Measurements from ENCODE around the gene TRAF3IP1.

The TRAF3IP1 gene

DNA sequence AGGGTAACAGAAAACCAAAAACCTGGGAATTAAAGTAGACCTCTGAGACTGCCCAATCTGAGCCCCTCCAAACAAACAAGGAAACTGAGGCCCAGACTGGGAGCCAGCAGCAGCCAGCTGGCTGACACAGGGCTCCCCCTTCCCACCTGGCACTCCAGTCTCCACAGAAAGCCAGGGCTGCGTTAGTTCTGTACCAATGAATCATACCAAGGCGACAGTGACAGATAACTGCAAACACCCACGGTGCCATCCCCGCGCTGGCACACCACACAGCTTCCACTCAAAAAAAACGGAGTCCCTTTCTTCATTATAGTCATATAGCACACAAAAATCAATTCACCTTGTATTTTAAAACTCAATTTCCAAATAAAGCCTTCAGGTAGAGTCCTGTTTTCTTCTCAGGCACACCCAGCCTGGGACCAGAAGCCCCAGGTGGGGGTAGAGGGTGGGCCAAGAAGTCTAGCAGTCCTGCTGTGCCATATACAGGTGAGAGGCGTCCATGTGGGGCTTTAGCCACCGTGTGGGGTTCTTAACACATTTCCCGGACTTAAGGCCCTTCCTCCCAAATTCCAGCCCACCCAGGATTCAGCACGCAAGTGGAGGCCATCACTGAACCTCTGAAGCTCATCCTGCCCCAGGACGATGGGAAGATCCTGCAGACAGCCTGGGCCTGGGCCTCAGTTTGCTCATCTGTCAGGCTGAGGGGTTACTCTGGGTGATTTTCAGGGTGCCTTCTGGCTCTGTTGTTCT lies 33.2 kb upstream of the TRAF3IP1 start:
- H3K4me3 ChIP-seq: peak overlapping the region; percentile 51 to 96 (median 72)
- H3K27ac ChIP-seq: peak overlapping the region; percentile 55 to 100 (median 95)

DNA sequence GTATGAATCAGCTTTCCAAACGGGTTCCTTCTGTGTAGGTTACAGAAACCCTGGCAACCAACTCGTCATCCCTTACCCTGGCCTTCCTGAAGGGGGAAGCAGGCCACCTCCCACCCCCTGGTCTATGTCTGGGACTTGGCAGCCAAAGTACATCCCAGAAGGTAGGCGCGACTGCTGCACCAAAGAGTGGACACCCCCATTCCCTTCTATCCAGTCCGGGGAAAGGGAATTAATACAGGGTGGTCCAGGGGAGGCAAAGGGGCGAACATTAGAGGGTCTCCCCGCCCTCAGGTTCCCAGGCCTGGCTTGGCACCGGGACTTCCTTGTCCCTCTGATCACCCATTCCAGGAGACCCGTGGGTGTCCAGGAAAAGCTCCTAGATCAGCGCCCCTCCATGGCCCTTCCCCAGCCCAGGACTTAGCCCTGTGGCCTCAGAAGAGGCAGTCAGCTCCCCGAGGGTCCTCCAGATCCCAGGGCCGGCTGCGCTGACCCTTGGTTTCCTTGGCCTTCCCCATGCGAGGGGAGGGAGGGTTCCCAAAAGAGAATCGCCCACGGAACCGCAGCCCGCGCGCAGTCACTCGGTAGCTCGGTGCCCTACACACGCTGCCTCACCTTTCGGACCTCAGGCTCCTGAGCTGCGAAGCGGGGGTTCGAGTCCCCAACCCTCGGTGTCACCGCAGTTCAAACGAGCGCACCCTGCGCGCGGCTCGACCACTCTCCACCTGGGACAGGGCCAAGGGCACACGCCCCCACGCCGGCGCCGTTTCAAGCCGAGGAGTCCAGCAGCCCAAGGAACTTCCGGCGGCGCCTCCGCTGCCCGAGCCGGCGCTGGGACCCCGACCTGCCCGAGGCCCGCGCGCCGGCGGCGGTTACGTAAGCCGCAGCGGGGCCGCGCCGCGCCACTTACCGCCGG lies 32.3 kb upstream of the TRAF3IP1 start, which contains the start of gene PER2:
Gene PER2, minus strand, starts transcription at position 874 of the 913 bp plus-strand sequence. CDS start 10,674 bp downstream, outside the sequence.
- H3K27ac ChIP-seq: peak within 1 kb of the TSS; percentile 77 to 100 (median 95)
- peak within 1 kb of the TSS; percentile 51 to 96 (median 72) for H3K4me3 ChIP-seq

DNA sequence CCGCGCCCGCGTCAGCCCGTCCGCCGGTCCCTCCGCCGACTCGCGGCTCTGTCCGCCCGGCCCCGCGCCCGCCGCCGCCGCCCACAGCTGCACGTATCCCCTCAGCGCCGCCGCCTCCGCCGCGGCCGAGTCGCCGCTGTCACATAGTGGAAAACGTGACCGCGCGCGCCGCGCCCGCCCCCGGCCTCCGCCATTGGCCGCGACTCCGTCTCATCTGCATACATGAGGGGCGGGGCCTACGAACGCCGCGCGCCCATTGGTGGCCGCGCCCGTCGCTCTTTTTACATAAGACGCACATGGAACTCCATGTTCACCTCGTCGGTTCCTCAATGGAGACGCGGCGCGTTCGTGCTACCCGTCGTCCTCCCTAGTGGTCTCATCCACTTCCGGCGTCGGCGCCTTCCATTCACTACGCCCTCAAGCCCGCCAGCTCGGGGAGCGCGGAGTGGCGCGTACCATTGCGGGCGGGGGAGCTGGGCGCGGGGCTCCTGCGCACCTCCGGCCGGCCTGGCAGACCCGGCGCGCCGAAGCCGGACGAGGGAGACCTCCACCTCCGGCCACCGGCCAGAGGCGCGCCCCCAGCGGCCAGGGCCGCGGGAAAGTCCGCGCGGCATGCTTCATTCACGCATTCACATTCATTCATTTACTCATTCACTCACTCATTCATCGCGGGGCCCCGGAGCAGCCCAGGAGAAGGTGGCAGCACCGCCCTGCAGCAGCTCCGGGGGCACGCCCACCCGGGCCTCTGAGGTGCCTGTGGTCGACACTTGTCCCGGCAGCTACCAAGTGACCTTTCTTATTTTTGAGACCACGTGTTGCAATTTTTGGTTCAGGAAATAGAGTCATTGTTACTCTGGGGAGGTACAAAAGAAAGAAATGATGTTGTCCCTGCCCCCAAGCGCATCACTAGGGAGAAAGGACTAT lies 31.4 kb upstream of the TRAF3IP1 start:
- H3K4me3 ChIP-seq: peak overlapping the region; percentile 51 to 96 (median 72)
- H3K27ac ChIP-seq: peak overlapping the region; percentile 77 to 100 (median 95)

DNA sequence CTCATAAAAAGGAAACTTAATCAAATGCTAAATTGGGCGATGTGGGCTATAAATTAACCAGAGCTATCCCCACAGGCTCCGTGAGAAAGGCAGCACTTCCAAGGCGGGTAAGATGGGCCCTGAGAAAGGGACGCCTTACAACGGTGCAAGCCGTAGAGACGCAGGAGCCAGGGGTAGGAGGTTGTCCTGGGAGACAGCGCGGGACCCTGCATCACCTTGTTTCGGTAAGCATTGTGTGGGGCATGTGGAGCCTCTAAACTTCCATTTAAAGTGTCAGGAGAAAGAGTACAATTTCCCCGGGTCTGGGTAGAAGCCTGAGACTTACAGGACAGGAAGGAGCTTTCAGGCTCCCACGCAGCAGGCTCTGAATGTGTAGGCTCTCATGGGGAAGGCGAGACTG lies 30.7 kb upstream of the TRAF3IP1 start:
- peak overlapping the region; percentile 51 to 96 (median 72) for H3K4me3 ChIP-seq
- peak overlapping the region in 20 of 21 experiments; percentile 28 to 100 (median 95) for H3K27ac ChIP-seq

DNA sequence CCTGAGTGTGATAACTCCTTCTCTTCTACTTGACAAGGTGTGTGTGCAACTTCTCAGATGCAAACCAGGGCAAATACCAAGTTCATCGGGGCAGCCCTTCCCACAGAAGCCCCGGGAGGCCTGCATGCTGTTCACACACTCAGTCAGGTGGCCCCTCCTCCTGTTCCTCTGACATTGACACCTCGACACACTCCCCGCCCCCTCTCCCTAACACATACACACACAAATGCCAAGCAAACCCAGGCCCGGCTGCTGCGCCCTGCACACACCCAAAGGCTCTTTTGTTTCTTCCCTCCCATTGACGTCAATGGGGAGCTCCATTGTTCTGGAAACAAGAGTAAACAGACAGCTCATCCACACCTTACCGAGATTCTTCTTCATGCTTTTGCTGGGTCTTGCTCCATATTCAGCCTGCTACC lies 30.2 kb upstream of the TRAF3IP1 start:
- H3K27ac ChIP-seq: peak overlapping the region in 19 of 21 experiments; percentile 77 to 100 (median 95)
- no peak overlapping the region for H3K4me3 ChIP-seq

DNA sequence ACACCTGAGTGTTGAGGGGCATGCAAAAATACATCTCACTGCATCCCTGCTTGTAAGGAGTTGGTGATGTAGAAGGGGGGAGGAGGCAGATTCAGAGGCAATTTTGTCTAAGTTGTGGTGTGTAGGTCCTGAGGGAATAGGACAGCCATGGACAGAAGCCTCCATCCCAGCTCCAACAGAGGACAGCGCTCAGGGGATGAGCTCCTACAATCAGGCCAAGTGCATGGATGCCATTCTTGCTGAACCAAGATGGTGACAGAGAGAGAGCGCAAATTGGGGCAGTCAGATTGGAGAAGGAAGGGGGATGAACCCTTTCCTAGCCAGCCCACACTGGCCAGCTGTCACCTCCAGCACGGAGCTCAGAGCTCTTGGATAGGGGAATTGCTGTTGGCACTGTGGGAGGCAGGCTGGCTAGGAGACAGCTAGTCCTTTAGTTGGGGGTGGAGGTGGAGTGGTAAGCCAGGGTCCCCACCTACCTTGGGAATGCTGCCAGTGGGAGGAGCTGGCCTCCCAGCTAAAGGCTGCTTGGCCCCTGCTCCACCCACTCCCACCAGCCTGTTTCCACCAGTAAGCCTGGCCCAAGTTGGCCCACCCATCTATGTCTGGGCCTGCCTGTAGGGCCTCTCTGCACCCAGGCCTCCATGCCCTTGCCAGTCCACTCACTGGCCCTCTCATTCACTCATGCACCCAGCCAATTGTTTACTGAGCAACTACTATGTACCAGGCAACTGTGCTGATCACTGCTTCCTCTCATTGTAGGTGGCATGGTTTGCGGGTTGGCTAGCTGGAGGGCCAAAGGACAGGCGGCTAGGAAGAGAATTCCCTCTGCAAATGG lies 29.4 kb upstream of the TRAF3IP1 start:
- peak overlapping the region in 18 of 21 experiments; percentile 5 to 100 (median 76) for H3K27ac ChIP-seq
- H3K4me3 ChIP-seq: no peak overlapping the region

DNA sequence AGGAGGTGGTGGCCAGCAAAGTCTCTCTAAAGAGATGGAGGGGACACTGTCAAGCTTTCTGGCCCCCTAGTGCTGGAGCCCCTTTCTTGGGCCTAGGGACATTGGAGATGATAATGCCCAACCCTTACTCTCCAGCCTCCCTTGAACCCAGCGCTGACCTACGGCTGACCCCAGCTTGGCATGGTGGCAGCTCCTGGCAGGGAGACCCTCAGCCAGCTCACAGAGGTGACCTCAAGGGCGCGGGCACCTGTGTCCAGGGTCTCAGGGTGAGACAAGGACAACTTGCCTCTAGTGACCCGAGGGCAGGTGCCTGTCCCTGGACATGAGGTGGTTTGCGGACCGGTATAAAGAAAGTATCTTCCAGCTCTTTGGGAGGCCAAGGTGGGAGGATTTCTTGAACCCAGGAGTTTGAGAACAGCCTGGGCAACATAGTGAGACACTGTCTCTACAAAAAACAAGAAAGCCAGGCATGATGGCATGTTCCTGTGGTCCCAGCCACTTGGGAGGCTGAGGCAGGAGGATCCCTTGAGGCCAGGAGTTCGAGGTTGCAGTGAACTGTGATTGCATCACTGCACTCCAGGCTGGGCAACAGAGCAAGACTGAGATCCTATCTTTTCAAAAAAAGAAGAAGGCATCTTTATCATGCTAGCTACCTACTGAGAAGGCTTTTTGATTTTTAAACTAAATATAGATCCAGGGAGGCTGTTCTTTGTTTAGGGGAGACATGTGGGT lies 28.6 kb upstream of the TRAF3IP1 start:
- peak overlapping the region in 9 of 21 experiments; percentile 5 to 100 (median 78) for H3K27ac ChIP-seq
- no peak overlapping the region for H3K4me3 ChIP-seq

DNA sequence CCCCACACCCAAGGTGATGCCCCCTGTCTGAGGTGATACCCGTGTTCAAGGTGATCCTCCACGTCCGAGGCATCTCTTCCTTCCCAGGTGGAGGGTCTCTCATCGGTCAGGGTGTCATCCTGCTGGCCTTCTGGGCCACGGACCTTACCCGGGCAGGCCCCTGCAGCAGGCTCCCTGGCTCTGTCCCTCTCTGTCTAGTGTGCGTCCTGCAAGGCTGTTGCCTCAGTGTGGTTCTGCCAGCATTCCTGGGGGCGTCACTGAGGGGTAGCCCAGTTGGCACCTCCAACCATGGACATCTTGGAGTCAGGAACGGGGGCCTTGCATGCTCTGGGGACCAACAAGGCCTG lies 26.3 kb upstream of the TRAF3IP1 start:
- Histone ChIP-seq H3K4me3 (no peak overlapping the region), H3K27ac (no peak overlapping the region)

DNA sequence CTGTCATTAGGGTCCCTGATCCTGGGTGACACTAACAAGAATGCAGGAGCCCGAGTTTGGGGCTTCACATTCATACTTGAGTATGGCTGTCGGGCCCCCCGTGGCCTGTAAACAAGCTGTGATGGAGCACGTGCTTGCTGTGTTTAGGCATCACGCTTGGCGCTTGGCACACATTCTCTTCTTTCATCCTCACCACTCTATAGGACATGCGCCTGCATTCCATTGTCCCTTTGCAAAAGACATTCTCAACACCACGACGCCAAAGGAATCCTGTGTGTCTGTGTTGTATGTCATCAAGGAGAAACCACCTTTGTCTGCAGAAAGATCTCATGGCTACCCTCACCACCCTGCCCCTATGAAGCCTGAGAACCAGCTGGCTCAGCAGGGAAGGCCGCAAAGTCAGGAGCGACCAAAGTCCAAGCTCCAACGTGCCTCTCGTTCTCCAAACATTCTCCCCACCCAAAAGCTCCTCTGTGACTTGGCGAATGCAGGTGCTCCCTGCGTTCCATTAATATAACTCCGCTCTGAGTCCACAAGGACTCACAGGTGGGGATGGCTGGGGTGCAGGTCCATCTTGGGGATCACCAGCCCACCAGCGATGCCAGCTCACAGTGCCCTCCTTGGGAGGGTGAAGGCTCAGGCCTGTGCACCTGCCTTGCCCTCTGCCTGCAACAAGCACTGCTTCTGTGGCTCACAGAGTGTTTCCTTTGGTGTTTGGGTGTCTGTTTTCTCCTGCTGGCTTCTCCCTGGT lies 25.8 kb upstream of the TRAF3IP1 start:
- no peak overlapping the region for H3K27ac ChIP-seq
- no peak overlapping the region for H3K4me3 ChIP-seq

DNA sequence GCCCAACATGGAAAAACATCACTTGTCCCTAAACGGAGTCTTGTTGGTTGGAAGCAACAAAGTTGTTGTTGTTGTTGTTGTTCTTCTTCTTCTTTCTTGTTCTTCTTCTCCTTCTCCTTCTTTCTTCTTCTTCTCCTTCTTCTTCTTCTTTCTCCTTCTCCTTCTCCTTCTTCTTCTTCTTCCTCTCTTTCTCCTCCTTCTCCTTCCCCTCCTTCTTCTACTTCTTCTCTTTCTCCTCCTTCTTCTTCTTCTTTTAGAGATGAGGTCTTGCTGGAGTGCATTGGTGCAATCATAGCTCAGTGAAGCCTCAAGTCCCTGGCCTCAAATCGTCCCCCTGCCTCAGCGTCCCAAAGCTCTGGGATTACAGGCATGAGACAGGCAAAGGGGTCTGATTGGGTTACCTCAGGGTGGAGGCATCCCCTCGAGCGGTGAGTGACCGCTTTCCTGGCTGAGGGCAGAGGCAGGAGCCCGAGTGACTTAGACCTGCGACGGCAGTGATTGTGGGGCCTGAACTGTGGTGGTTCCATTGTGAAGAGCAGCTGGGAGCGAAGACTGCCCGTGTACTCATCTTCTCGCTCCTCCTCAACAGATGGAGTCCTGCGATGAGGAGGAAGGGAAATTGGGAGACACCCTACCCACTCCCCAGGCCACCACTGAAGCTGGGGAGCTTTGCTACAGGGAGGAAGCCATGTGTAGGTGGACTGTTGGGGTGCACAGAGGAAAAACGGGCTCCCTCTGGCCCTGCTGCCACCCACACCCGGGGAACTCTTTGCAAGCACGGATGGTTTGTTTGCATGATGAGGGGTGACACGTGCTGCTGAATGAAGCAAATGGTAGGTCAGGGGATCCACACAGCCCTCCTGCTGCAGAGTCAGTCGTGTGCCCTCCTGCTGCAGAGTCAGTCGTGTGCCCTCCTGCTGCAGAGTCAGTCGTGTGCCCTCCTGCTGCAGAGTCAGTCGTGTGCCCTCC lies 24.9 kb upstream of the TRAF3IP1 start:
- Histone ChIP-seq H3K27ac (no peak overlapping the region), H3K4me3 (no peak overlapping the region)

DNA sequence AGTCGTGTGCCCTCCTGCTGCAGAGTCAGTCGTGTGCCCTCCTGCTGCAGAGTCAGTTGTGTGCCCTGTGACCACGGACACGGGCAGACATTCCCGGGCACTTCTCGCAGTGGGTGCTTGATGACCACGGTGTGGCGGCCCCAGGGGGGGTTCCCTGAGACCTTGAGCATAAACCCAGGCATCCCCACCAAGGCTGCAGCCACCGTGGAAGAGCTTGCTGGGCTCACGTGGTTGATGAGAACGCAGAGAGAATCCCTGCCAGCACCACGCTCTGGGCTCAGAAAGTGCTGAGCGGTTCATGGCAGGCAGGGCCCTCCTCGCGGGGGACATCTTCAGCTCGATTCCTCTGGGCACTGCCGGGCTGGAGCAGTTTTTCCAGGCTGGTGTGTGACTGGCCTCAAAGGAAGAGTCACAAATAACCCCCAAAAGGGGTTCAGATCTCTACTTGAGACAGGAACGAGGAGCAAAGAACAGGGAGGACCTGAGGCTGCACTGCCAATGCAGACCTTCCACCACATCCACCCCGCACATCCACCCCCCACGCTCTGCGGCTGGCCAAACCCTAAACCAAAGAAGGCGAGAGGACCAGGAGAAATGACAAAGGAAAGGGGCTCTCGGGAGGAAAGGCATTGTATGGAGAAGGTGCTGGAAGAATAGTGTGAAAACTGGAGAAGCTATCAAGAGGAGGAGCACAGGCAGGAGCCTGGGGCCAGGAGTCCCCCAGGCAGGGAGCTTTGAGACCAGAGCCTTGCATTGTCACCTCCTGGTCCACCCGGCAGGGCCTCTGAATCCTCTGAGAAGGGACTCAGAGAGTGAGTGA lies 23.5 kb upstream of the TRAF3IP1 start:
- no peak overlapping the region for H3K27ac ChIP-seq
- no peak overlapping the region for H3K4me3 ChIP-seq

DNA sequence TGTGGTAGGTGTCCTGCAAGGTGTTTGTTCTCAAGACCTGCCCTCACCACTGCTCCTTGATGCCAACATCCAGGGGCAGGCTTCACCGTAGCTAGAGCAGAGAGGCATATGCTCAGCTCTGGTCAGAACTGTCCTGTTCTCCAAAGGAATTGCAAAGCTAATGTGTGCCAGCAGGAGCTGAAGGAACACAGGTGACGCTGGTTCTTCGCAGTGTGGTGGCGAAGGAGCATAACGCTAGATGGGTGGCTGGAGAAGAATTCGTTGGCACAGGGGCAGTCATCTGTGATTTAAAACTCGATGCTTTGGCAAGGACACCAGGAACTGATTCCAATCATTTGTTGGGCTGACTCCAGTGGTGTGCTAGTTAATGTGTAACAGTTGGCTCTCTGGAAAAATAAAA lies 20.5 kb upstream of the TRAF3IP1 start:
- Histone ChIP-seq H3K4me3 (no peak overlapping the region), H3K27ac (no peak overlapping the region)

DNA sequence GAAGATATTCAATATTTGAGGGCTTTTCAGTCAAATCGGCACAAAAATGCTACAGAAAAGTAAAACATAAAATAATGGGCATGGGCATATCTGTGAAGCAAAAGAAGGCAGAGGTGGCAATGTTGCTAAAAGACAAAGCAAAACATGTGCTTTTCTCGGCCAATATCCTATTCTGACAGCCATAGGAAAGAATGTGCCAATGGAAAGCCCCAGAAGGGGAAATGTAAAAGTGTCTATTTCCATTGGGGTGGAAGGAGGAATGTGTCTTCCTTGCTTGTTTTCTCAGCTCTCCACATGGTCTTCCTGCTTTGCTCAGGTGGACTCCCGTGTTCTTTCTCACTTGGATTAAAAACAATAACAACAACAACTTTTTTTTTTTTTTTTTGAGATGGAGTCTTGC lies 18.2 kb upstream of the TRAF3IP1 start:
- no peak overlapping the region for H3K27ac ChIP-seq
- no peak overlapping the region for H3K4me3 ChIP-seq

DNA sequence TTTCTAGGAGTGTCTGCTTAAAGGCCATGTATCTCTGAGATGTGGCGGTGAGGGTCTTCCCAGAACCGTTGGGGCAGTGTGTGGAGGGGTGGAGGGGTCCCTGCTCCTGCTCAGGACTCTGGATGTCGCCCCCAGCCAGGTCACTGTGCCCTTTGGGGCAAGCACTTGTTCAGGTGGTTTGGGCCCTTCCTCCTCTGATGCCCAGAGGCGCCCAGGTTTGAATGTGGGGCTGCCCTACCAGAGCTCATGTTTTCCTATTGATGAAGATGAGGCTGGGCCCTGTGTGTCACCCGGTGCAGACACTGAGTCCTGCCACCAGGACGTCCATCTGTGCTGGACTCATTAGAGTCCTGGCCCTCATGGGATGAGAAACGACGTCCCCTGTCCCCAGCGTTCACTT lies 17.6 kb upstream of the TRAF3IP1 start:
- Histone ChIP-seq H3K4me3 (no peak overlapping the region), H3K27ac (no peak overlapping the region)

DNA sequence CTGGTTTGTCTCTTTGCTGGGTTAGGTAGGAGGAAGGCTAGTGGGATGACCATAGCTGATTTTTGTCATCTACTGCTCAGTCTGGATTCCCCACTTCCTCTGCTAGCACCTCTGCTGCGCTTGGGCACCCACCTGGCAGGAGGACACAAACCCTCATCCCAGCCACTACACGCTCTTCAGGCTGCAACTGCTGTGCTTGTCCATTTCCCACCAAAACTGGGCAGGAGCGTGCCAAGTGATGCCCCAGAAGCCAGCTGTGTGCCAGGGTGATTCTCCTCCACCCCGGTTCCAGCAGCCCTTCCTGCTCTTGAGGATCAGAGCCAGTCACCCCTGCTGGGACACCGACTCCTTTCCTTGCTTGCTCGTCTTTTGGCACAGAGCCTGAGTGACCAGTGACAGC lies 16.2 kb upstream of the TRAF3IP1 start:
- no peak overlapping the region for H3K27ac ChIP-seq
- no peak overlapping the region for H3K4me3 ChIP-seq

Data from skin epidermis (tissue), 12 donors.